ENCODE data around the gene SUGCT.

GRCh38 chr7:40645197-40645596 is 510.4 kb downstream of the SUGCT start:
- TF ChIP-seq CTCF (conservative IDR thresholded peaks at IDR 0.05 in 1 of 2, IDR thresholded peaks at IDR 0.05 in 1 of 2; ENCODE audit: extremely low read depth in 1 of 2, insufficient read depth in 1 of 2, low read depth in 1 of 2, low read length in 2 of 2) (no peak), EZH2 (IDR thresholded peaks at IDR 0.05; ENCODE audit: borderline replicate concordance, low read length) (no peak)
